Left renal pelvis (tissue), 4 donors: Measurements from ENCODE around the gene EXO5. TPM values are rescaled to one million over a fixed set of nuclear protein-coding genes. Genes with fewer than 3 reads are reported as not detected.
"Not testable (repeated sequence)": the region's sequence is repeated elsewhere in the genome, so short reads cannot be mapped to it uniquely, and the experiment has no call there.

ENCODE experiments used
- DNase-seq, 4 donors: peaks; one replicate each; pipeline ENCODE4 v3.0.0-alpha.2; 2013; ENCODE audit warnings: low read depth in 4 of 4, low spot score in 3 of 4
- polyA plus RNA-seq, 4 donors: library from polyadenylated mRNA; unstranded; fragments of 120-200 nt; gene quantifications; one replicate each; pipeline ENCODE4 v1.2.1, GENCODE V29; 2013; ENCODE audit not compliant: insufficient read length in 4 of 4

The EXO5 gene
- polyA plus RNA-seq, 4 donors = 11.5 to 14.5 (median 12.8) TPM

- DNase-seq = no peak
These were observed 38.4 kb downstream of the EXO5 start for GRCh38 chr1:40546957-40547356.

- DNase-seq = no peak
These were observed 44.5 kb downstream of the EXO5 start for GRCh38 chr1:40553017-40553416.

- not testable (repeated sequence) for DNase-seq
These were observed 46.2 kb downstream of the EXO5 start for GRCh38 chr1:40554807-40555206.

GRCh38 chr1:40556121-40556520 is 47.6 kb downstream of the EXO5 start:
- DNase-seq = no peak

GRCh38 chr1:40558241-40558640 is 49.7 kb downstream of the EXO5 start:
- not testable (repeated sequence) for DNase-seq

GRCh38 chr1:40562185-40562584 is 53.6 kb downstream of the EXO5 start:
- DNase-seq = no peak

- no peak for DNase-seq
These were observed 54.7 kb downstream of the EXO5 start for GRCh38 chr1:40563266-40563665.

GRCh38 chr1:40564506-40564905 is 55.9 kb downstream of the EXO5 start:
- no peak for DNase-seq

- DNase-seq = no peak
These were observed 56.3 kb downstream of the EXO5 start for GRCh38 chr1:40564913-40565312.

Other genes starting within 250 kb of the EXO5 start
- gene COL9A2, start 191.5 kb upstream of the EXO5 start, polyA plus RNA-seq = 10 to 100 TPM; 10.7 to 35.6 (median 21.0) TPM
- gene SMAP2, start 135.0 kb upstream of the EXO5 start, polyA plus RNA-seq = 10 to 100 TPM; 19.5 to 26.6 (median 24.5) TPM
- 1 to 10 TPM; 5.7 to 6.8 (median 6.0) TPM for gene ZFP69B, start 58.3 kb upstream of the EXO5 start, polyA plus RNA-seq
- gene ZFP69, start 31.5 kb upstream of the EXO5 start, polyA plus RNA-seq = 1 to 10 TPM; 6.3 to 9.4 (median 8.2) TPM
- gene ZNF684, start 22.9 kb downstream of the EXO5 start, polyA plus RNA-seq = 10 to 100 TPM in 3 of 4 donors, 1 to 10 TPM in 1; 6.5 to 12.8 (median 10.9) TPM
- 1 to 10 TPM; 1.4 to 2.8 (median 1.6) TPM for gene RIMS3, start 156.9 kb downstream of the EXO5 start, polyA plus RNA-seq
- 100 to 1,000 TPM in 1 of 4 donors, 10 to 100 TPM in 3; 71.0 to 113 (median 96.5) TPM for gene NFYC, start 182.9 kb downstream of the EXO5 start, polyA plus RNA-seq